HG02759 (cell line): ENCODE results near the gene ANKRD13B.
"Not testable (repeated sequence)": the region's sequence is repeated elsewhere in the genome, so short reads cannot be mapped to it uniquely, and the experiment has no call there.

ENCODE experiments used
- ATAC-seq: cut with Tn5 transposase; IDR thresholded peaks from one replicate; pipeline ENCODE4 v1.9.1; 2021; ENCODE audit warnings: mild to moderate bottlenecking, moderate library complexity; ENCODE audit not compliant: unreplicated experiment

Gene ANKRD13B

GRCh38 chr17:29592850-29593551 lies at the start of gene ANKRD13B:
Gene ANKRD13B, plus strand, starts transcription at chr17:29593132. Its CDS starts 490 bp downstream, at chr17:29593622.
- no peak for ATAC-seq

DNA sequence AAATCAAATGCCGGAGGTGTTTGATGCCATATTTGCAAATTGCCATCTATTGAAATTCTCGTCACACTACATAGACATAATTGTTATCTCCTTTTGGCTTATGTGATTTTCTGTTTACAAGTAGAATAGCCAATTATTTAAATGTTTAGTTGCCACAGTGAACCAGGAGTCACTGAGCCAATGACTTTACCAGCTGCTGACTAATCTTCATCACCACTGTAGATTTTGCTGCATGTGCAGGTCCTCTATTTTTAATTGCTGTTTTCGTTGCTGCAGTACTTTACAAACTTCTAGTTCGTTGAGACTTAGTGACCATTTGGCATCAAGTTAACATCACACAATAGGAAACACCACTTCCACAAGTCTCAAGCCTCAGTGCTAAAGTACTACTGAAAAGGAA lies 48.9 kb upstream of the ANKRD13B start:
- ATAC-seq = no peak

GRCh38 chr17:29546085-29546484 lies 46.8 kb upstream of the ANKRD13B start:
- no peak for ATAC-seq

DNA sequence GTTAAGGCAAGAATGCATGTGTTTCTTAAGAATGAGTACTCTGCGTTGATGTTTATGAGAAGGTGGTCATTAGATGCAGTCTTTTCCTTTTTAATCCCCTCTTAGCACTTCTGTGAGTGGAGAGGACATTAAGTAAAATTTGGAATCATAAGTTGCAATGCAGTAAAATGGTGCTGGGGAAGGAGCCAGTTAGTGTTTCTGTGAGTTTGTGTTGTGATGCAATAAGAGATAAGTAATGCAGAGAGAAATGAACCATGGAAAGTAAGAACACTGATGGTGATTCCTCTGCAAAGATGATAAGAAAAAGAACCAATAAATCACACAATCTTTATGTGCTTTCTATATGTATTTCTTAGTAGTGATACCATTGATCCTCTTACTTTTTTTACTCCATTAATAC lies 46.1 kb upstream of the ANKRD13B start:
- ATAC-seq = no peak

GRCh38 chr17:29549177-29549923 lies 43.6 kb upstream of the ANKRD13B start:
- no peak for ATAC-seq

- ATAC-seq = no peak
Measured at GRCh38 chr17:29555840-29556239, 37.1 kb upstream of the ANKRD13B start.

GRCh38 chr17:29557085-29557738 lies 35.7 kb upstream of the ANKRD13B start:
- no peak for ATAC-seq

DNA sequence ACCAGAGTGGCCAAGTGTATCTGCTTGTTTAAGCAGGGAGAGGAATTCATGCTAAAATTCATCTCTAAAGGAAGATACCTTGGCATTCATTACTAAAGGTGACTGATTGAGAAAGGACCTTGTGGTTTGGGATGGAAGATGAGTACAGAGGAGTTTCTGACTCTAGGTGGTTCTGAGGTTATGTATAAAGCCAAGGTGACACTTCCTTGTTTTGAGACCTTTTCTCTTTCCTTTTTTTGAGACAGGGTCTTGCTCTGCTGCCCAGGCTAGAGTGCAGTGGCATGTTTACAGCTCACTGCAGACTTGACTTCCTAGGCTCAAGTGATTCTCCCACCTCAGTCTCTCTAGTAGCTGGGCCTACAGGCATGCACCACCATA lies 35.2 kb upstream of the ANKRD13B start:
- ATAC-seq = no peak

GRCh38 chr17:29558139-29558538 lies 34.8 kb upstream of the ANKRD13B start:
- not testable (repeated sequence) for ATAC-seq

DNA sequence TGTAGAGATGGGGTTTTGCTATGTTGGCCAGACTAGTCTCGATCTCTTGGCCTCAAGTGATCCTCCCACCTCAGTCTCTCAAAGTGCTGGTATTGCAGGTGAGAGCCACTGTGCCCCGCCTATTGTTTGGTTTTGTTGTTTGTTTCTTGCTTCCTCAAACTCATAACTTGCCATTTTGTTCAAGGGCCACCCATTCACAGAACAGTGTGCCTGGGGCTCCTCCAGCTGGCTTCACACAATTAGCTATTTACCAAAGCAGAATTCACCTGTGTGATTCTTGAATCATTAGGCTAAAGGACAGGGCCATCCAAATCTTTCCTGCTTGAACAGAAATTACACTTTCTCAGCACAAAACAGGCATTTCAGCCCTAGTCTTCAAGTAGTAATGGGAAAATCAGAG lies 33.3 kb upstream of the ANKRD13B start:
- no peak for ATAC-seq

DNA sequence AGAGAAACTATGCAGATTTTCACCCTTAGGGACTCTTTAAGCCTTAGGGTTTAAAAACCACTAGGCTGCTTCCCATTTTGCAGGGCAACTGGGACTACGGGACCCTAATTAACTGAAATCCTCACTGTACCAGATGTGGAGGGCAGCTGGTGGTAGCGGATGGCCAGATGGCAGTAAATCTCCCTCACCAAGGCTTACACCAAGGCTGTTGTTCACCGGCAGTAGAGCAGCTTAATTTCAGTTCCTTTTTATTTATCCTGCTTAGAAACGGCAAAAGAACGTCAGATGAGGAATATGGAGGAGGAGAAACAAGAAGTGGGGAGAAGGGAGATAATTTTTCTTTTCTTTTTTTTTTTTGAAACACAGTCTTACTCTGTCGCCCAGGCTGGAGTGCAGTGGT lies 32.6 kb upstream of the ANKRD13B start:
- no peak for ATAC-seq

DNA sequence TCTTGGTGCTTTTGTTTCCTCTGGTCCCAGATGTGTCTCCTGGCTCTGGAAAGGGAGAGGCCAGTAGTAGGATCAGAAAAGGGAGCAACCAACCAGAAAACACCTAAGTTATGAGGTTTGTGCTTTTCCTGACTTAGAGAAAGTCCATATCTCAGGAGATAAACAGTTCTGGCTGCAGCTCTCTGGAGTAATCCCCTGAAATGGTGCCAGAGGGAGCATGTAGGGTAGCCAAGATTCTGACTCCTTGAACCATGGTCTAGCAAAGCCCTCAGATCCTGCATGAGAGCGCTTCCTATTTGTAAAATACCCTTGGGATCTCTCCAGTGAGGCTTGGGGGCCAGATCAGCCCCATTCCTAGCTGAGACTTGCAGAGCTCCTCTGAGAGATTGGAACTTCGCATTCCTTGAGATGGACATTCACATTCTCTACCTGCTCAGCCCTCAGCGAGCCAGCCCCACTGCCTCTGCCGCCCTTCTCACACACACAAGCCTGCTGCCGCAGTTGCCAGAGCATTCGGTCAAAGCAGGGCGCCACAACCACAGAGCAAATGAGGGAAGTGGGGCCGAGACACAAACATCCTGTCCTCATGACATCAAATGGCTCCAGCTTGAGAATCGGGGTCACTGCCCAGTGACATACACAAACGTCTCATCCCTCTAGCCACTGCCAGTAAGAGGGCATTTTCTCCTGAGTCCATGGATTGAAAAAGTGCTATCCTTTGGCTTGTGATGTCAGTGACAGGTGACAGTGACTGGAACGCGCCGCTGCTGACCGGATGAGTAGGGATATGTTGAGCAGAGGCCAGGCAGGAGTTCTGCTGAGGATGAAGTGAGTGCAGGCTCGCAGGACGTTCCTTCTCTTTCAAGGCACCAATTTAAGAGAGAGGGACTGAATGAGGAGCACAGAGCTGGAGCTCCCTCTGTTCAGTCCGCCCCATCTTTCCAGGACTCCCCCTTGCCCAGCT lies 31.1 kb upstream of the ANKRD13B start:
- ATAC-seq = no peak

- ATAC-seq = no peak
Measured at GRCh38 chr17:29562615-29563014, 30.3 kb upstream of the ANKRD13B start.

DNA sequence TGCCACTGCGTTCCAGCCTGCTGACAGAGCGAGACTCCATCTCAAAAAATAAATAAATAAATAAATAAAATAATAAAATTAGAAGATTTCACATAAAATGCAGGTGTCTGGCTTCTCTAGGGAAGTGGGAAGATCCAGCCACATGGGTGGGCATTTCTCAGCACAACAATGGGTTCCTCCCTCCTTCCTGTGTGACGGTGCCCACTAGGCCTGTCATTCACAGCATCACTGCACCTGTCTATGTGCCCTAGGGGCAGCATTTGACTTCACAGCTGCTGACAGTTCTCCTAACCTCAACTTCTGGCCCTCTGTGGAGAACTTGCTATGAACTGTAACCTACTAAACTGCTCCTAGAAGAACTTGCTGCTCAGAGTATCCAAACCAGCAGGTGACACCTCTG lies 29.1 kb upstream of the ANKRD13B start:
- ATAC-seq = no peak

- ATAC-seq = no peak
Measured at GRCh38 chr17:29565643-29566472, 27.1 kb upstream of the ANKRD13B start.

- no peak for ATAC-seq
Measured at GRCh38 chr17:29566473-29567303, 26.2 kb upstream of the ANKRD13B start, which contains the start of gene ABHD15. Gene ABHD15, minus strand, starts transcription at chr17:29567037. Its CDS starts 71 bp downstream, at chr17:29566966.

GRCh38 chr17:29567304-29567553 lies 25.7 kb upstream of the ANKRD13B start:
- no peak for ATAC-seq

- ATAC-seq = peak; percentile 46
Measured at GRCh38 chr17:29567554-29568330, 25.2 kb upstream of the ANKRD13B start.
